RPMI8226 (cell line): ENCODE measurements around the gene CFAP57.

Experiments used
- DNase-seq: peaks from one replicate; pipeline ENCODE4 v3.0.0-alpha.2; 2015

Gene CFAP57

DNA sequence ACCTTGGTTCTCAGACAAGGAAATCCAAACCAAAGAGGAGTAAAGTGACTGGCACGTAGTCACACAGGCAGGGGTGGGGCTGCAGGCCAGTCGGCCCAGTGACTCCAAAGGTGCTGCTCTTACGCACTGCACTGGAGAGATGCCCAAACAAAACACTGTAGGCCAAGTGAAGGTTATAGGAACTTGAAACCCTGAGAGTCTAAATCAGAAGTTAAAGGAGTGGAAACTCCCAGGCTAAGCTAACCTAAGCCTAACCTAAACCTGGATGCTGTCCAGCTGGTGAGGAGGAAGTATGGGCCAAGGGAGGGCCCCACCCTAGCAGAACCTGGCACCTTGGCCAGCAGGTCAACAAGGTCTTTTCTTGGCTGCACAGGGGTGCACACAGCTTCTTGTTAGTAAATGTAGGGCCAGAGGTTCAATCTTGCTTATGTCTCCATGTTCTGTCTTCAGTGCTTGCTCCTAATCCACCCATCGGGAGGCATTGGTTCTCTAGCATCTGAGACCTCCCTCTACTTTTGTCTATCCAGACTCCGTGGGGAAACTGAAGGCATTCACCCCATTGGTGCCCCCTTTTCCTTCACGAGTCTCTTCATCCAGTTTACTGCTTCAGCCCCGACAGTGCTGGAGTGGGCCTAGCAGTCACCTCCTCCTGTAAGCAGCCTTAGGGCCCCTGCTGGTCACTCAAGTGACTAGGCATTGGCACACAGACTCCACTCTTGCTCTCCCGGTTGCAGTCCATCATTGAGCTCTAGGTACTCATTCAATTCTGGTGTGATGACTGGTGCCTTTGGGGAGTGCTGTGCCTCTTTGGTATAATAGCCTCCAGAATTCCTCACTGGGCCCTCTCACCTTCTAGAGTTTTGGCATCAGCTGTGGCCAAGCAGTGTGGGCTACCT, 84.8 kb downstream of the CFAP57 start:
- peak; percentile 69 for DNase-seq

DNA sequence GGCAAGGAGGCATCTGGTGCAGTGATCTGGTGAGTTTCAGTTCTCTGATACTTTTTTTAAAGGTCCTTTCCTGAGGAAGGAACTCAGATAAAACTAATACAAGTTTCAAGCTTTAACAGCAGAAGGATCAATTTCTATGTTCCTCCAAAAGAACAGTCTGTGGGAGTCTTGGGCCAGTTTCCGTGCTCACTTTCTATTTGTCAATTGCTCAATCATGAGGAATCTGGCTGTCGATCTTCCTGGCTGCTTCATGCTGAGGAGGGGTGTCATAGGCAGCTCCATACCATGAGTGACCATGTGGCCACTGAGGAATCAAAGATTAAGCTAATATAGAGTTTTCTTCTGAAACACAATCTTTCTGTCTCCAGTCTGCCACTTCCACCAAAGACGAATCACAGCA, 86.2 kb downstream of the CFAP57 start:
- DNase-seq, result no peak

DNA sequence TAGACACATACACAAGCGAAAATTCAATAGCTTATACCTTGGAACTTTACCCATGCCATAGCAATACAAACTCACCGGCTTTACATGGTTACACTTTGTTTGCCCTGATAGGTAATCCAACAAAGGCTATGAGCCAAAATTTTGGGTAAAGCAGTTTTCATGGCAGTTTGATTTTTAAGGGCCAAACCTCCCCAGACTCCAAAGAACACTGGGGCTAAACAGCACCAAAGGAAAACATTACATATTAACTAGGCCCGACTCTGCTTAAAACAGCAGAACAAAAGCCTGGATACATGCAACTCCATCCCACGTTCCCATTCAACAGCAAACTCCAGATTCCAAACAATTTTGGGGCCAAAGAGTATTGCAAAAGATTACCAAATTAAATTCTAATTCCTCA, 93.3 kb downstream of the CFAP57 start:
- no peak for DNase-seq

DNA sequence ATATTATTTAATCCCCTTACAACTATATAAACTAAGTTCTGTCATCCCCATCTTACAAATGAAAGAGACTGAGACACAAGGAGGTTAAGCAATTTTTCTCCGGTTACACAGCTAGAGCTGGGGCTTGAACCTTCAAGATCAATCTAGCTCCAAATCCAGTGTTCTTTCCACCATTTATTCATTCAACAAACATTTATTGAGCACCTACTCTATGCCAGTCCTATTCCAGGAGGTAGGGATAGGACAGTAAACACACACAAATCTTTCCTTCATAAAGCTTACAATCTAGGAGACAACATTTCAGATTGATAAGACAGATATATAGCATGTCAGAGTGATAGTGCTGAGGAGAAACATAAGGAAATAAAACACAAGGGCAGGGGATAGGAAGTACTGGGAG, 94.8 kb downstream of the CFAP57 start:
- no peak for DNase-seq

DNA sequence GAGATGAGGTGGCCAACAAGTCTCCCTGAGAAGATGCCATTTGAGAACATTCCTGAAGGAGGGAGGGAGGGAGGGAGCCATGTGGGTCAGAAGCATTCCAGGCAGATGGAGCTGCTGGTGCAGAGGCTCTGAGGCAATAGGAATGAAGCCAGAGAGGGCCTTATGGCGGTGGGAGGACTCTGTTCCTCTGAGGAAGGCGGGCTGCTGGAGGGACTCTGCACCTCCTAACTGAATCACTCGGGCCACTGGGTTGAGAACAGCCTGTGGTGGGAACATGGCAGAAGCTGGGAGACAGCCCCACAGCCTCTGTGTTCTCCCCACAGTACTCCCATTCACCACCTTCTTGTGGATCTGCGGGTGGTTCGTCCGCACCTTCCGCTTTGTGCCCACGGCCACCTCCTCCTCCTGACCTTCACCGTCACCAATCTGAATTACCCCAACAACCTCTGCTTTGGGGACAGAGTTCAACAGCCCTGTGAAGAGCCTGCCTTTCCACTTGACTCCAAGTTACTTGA, 95.2 kb downstream of the CFAP57 start:
- peak; percentile 2 for DNase-seq

DNA sequence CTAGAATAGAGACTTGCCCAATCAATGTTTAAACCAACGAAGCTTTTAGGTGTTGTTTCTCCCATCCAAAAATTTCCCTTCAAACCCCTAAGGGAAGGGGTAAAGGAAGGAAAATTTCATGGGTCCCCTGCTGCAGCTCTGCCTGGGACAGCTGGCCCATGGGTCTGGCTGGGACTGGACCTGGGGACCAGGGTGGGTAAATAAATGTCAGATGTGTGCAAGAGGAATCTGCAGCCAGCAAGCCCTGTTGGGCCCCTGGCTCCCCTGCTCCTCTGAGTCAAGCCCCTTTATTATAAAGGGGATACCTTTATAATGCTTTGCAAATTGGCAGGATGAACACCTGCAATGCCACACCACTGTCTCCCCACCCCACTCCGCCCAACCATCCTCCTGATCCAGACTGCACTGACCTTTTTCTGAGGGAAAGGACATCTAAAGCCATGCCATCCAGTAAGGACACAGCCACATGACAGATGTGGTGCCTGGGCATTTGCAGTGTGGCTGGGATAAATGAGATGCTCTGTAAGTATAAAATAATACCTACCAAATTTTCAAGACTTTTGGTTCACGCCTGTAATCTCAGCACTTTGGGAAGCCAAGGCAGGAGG, 95.8 kb downstream of the CFAP57 start:
- peak; percentile 1 for DNase-seq

DNA sequence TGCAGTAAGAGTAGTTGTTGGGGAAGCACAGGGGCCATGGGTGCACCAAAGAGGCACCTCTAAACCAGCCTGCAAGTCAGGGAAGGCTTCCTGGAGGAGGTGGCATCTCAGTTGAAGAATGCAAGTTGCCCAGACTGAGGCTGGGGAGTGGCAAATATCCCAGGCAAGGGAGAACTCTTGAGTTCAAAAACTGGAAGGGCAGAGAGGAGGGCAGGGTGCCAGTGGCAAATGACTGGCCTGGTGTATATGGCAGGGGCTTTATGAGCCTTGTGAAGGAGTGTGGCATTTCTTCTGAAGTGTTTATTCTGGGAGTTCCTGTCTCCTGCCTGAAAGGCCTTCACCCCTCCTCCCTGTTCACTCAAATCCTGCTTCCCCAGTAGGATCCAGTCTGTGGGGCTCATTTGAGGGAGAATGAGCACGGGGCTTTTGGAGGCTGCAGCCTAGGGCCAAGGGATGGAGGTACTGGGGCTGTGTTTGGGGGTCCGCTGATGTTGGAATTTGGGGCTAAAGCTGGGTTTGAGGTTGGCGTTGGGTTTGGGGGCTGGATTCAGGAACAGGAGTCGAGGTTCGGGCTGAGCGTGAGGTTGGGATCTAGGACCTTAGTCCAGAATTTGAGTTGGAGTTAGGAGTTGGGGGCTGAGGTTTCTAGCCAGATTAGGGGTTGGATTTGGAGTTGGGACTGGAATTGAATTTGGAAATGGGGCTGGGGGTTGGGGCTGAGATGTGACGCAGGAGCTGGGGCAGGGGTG, 97.7 kb downstream of the CFAP57 start, which contains the start of gene TMEM125:
TSS of gene TMEM125 (plus strand) at position 357 of the 749 bp plus-strand sequence. CDS start 2,740 bp downstream, outside the sequence.
- no peak for DNase-seq

DNA sequence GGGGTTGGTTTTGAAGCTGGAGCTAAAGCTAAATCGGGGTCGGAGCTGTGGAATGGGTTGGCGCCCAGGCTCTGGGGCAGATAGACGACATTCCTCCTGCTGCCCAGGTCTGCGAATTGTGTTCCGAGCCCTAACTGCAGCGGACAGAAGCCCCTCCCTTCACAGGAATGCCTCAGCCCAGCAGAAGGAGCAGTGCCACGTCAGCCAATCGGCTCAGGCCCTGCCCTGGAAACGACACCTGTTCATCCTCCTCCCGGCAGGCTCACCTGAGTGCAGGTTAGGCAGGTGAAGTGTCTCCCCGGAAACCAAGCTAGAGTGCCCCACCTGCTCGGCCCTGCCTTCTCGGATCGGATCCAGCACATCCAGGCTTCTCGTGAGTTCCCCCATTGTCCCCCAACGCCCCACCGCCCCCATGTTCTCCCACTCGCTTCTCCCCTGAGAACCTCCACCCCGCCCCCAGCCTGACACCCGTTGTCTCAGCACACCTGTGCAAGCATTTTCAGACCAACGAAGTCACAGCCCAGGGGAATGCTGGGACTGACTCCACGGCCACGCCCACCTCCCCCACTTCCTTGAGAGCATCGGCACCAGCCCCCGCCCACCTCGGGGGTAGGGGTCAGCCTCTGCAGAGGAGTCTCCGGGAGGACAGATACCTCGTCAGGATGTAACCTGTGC, 98.4 kb downstream of the CFAP57 start:
- peak; percentile 38 for DNase-seq

DNA sequence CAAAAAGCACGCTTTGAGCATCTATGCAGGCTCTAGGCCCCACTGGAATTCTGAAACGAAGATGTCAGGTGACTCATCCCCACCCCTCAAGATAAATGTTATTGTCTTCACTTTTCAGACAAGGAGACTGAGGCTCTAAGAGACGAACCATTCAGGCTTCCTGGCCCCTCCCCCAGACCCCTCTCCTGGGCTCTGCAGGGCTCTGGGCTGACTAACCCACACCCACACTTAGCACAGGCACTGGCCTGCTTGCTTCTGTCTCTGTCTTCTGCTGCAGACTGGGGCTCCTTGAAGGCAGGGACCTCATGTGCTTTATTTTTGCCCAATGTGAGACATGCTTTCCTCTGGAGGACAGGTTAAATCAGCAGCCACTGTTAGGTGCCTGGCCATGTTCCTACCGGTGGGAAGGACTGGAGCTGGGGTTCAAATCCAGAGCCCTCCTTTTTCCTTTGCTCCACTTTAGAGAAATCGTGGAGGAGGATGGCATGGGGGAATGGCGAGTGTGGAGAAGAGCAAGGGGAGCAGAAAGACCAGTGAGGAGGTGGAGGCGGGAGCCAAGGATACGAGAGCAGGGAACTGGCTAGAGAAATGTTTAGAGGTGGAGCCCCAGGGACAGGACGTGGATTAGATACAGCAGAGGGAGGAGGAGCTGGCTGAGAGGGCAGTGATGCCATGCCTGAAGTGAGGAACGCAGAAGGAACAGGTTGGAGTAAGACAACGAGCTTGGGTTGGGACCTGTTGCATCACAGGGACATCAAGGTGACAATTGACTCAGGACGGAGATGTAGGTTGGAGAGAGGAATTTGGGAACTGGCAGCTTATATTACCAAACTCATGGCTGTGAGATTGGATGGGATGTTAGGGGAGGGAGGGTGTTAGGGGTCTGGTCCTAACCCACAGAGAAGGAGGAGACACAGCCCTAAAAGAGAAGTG, 99.3 kb downstream of the CFAP57 start:
- DNase-seq, result no peak

DNA sequence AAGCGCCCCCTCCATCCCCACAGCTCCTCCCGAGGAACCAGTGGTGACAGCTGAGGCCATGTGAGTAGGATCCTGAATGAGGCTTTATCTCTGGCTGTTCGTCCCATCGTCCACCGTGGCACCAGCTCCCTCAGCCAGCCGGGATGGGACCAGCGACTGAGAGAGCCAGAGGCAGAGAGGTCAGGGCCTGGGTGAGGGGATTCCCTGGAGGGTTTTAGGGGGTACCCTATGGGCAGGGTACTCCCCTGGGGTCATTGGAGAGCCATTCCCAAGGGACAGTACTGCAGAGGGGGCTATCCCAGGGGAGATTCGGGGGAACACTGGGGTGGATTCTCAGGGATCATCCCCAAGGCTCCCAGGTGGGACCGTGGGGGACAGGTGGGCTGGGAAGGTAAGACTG, 100.0 kb downstream of the CFAP57 start:
- DNase-seq, result no peak

DNA sequence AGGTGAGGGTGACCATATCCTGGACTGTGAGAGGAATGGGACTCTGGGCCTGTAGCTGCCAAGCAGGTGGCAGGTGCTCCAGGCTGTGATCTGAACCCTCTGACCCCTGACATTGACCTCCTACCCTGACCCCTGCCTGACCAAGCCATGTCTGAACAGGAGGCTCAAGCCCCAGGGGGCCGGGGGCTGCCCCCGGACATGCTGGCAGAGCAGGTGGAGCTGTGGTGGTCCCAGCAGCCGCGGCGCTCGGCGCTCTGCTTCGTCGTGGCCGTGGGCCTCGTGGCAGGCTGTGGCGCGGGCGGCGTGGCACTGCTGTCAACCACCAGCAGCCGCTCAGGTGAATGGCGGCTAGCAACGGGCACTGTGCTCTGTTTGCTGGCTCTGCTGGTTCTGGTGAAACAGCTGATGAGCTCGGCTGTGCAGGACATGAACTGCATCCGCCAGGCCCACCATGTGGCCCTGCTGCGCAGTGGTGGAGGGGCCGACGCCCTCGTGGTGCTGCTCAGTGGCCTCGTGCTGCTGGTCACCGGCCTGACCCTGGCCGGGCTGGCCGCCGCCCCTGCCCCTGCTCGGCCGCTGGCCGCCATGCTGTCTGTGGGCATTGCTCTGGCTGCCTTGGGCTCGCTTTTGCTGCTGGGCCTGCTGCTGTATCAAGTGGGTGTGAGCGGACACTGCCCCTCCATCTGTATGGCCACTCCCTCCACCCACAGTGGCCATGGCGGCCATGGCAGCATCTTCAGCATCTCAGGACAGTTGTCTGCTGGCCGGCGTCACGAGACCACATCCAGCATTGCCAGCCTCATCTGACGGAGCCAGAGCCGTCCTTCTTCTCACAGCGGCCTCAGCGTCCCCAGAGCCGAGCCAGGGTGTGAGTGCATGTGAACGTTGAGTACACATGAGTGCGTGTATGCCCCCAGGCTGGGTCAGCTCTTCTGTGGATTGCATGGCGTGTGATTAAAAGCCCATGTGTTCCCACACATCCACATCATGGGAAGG, 100.7 kb downstream of the CFAP57 start:
- no peak for DNase-seq

DNA sequence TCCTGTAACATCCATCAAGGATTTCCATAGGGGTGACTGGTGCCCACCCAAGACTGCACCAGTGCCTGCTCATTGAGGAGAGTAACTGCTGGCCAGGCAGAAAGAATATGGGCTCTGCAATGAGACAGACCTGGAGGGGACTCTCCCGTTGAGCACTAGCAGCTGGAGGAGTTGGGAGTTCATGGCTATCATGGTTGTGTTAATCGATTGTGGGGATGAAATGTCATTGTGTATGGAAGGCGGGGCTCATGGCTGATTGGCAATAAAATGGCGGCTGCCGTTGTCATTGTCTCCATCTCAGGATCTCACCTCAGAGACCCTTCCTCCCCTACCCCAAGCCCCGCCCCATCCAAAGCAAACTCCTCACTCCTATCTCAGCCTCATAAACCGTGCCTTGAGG, 101.6 kb downstream of the CFAP57 start:
- no peak for DNase-seq

DNA sequence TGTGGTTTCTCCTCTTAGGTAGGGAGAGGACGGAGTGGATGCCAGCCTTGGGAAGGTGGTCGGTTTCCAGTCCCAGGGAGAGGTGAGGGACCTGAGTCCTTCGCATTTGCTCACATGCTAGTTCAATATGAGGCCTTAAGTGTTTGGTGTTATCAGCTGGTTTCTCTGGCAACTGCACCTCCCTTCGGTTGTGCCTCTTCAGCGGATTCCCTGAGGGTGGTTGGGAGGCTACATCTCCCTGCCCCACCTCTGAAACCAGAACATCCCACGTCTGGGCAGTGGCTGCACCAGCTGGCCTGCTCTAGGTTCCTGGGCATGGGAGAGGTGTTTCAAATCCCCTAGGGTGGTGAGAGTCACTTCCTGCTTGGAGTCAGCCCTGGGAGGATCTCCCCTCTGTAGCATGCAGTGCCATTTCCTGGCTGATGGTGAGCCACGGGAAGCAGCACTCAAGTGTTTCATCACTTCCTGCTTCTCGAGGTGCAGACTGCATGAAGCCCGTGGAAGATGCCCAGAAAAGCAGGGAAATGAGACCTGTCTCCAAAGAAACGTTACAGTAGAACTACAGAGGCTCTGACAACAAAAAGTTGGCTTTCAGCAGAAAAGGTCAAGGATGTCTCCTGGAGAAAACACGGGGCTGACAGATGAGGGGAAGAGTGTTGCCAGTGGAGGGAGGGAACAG, 102.1 kb downstream of the CFAP57 start:
- peak; percentile 56 for DNase-seq

DNA sequence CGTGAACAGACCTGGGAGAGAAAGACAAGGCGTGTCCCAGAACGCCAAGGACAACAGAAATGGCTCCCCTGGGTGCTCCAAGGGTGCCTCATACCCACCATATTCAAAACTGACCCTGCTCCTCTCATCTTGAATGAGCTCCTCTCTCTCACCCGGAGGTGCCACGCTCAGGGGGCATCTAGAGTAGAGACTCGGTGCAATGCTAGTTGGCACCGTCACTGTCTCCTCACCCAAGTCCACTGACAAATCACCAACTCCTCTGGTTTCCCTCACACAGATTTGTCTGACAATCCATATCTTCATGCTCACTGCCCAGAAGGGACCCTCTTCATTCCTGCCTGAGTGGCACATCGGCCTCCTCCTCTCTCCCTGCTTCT, 102.7 kb downstream of the CFAP57 start:
- no peak for DNase-seq

DNA sequence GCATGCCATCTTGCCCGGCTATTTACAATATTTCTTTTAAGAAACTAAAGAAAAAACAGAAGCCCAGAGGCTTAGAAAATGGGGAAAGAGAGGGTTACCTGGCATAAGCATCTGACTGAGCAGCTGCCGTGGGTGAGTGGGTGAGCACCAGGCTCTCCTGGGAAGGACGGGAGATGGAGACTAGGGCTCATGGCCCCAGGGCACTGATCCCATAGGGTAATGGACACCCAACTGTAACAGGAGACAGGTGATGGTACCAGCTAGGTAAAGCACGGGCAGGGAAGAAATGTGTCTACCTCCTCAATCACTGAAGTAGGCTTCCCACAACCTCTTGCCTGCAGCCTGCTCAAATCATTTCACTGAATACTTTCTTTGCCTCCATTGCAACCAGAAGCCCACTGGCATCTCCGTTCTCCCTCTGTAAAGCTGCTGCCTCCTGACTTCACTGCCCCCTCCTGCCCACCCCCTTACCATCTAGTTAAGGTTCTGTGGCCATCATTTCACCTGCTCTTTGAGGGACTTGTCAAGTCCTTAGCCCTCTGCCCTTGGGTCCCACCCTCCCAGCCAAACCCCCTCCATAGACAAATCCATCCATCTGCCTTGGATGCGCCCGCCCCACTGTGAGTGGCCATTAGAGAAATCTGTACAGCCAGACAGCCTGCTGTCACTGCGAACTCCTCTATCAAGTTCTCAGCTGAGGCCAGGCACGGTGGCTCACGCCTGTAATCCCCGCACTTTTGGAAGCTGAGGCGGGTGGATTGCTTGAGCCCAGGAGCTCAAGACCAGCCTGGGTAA, 103.9 kb downstream of the CFAP57 start:
- no peak for DNase-seq

DNA sequence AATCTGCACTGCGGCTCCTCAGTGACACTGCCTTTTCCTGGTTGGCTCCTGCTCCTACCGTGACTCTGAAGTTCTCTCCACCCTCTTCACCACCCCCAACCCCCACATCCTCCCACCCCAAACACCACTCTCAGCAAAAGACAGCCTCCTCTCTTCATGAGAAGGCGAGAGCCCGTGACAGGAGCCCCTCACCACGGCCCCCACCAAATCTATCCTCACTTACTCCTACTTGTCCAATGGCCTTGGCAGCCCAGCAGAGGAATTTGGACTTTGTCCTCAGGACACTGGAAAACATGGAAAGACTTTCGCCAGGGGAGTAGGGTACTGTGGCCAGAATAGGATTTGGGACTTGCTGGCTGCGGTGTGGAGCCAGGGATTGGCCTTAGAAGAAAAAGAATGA, 104.5 kb downstream of the CFAP57 start:
- no peak for DNase-seq

DNA sequence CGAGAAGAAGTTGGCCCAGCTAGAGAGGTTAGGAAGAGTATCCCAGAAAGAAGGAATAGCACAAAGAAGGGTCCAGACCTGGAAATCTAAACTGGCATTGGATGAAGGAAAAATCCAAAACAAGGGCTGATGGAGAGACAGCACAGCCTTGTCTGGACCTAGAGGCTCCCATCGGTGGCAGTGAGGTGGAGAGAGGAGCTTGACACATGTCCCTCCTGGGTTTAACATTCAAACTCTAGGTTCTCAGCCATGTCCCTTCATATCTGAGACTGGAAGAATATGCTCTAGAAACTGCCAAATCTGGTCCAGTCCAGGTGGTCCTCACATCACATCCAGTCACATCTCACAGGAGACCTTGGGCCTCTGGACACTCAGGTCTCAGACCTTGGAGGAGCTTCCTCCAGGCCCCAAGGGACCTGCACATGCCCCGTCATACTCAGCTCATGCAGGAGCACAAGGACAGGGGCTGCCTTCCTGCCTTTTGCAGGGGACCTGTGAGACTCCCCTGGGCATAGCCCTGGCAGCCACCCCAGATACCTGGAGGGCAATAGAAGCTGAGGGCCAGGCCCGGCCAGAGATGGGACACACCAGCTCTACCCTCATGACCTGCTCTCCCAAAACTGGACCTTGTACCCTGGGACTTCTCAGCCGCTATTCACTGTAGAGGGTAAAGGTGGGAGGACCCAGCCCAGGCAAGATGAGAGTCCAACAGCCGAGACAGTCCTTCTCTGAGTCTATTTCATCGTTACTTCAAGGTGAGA, 105.2 kb downstream of the CFAP57 start:
- DNase-seq, result no peak

DNA sequence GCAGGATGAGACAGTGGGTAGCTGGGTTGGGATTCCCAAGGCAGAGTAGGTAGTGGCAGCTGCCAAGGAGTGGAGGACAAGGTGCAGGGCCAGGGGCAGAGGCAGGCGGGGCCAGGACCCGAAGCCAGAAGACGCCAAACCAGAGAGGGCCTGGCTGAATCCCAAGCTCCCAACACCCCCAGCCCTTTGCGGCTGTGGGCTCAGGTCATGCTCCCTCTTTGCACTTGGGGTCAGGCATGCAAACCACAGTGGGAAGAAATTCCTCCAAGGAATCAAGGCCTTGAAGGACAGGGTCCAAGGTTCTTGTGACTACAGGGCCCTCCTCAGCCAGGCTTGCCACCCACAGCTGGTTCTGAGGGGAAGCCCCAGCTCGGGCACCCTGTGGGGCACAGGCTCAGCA, 107.0 kb downstream of the CFAP57 start:
- no peak for DNase-seq
